ENCODE measurements around the gene PSMF1.

The PSMF1 gene

GRCh38 chr20:1166948-1167720, 48.7 kb downstream of the PSMF1 start:
- DNase-seq: no peak

- no peak for DNase-seq
Measured at GRCh38 chr20:1169224-1169623, 50.8 kb downstream of the PSMF1 start.

- no peak for DNase-seq
Measured at GRCh38 chr20:1171461-1172093, 53.2 kb downstream of the PSMF1 start.

- no peak for DNase-seq
Measured at GRCh38 chr20:1173698-1174097, 55.3 kb downstream of the PSMF1 start.

GRCh38 chr20:1174787-1175186, 56.4 kb downstream of the PSMF1 start:
- DNase-seq: no peak

- DNase-seq: no peak
Measured at GRCh38 chr20:1177680-1178079, 59.3 kb downstream of the PSMF1 start.

GRCh38 chr20:1178103-1178502, 59.7 kb downstream of the PSMF1 start:
- no peak for DNase-seq

GRCh38 chr20:1178623-1179022, 60.2 kb downstream of the PSMF1 start:
- no peak for DNase-seq

- DNase-seq: no peak
Measured at GRCh38 chr20:1180949-1181348, 62.5 kb downstream of the PSMF1 start.

GRCh38 chr20:1182106-1182505, 63.7 kb downstream of the PSMF1 start:
- DNase-seq: no peak

- DNase-seq: no peak
Measured at GRCh38 chr20:1183153-1183552, 64.8 kb downstream of the PSMF1 start.

GRCh38 chr20:1184260-1184637, 65.8 kb downstream of the PSMF1 start:
- DNase-seq: no peak

GRCh38 chr20:1184638-1185315, 66.4 kb downstream of the PSMF1 start, which contains the start of gene TMEM74B:
Gene TMEM74B (minus strand): TSS chr20:1184981. CDS start chr20:1183801, 1,180 bp downstream.
- no peak for DNase-seq

- no peak for DNase-seq
Measured at GRCh38 chr20:1185316-1185741, 66.9 kb downstream of the PSMF1 start.

- peak; percentile 55 for DNase-seq
Measured at GRCh38 chr20:1185790-1186334, 67.5 kb downstream of the PSMF1 start.

- DNase-seq: no peak
Measured at GRCh38 chr20:1186367-1186991, 68.1 kb downstream of the PSMF1 start.

GRCh38 chr20:1187605-1188171, 69.3 kb downstream of the PSMF1 start:
- no peak for DNase-seq

GRCh38 chr20:1188347-1188746, 69.9 kb downstream of the PSMF1 start:
- no peak for DNase-seq

GRCh38 chr20:1189827-1190226, 71.4 kb downstream of the PSMF1 start:
- no peak for DNase-seq

- no peak for DNase-seq
Measured at GRCh38 chr20:1190847-1191246, 72.4 kb downstream of the PSMF1 start.

GRCh38 chr20:1191299-1191698, 72.9 kb downstream of the PSMF1 start:
- DNase-seq: no peak

- no peak for DNase-seq
Measured at GRCh38 chr20:1195226-1195625, 76.8 kb downstream of the PSMF1 start.

GRCh38 chr20:1196634-1197033, 78.2 kb downstream of the PSMF1 start:
- DNase-seq: no peak

All from GDM1 (cell line).